HK-2 (cell line): ENCODE data around the gene INO80E.

ENCODE experiments used
- DNase-seq: peaks from one replicate; pipeline ENCODE4 v3.0.0-alpha.2; 2018; ENCODE audit not compliant: unreplicated experiment

The INO80E gene

DNA sequence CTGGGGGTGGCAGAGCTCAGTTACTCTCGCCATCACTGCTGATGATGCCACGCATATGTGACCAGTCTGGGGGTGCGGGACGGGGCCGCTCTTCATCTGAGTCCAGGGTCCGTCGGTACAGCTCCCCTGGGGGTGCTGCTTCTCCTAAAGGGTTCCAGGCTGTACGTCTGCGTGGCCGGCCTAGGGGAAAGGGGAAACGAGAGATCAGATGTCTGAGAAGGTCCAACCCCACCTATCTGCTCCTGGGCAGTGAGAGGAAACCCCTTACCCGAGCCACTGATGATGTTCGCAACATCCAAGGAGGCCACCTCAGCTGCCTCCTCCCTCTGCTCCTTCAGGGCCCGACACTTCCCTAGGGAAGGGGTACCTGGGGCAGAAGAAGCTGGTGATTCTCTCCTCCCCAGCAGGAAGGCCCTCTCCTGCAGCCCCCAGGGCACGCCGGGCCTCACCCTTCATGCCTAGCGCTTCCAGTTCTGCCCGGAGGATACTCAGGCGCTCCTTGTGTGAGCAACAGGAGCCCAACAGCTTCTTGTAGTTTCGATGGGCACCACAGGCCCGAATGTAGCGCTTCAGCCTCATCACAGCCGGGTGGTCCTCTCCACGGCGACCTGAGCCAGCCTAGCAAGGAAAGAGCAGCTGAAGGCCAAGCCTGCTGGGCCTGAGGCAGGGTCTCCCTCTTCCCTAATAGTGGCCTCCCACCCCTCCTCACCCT, 2.7 kb upstream of the INO80E start:
- no peak for DNase-seq

- no peak for DNase-seq
Observed at GRCh38 chr16:29993903-29994599, 2.0 kb upstream of the INO80E start.

DNA sequence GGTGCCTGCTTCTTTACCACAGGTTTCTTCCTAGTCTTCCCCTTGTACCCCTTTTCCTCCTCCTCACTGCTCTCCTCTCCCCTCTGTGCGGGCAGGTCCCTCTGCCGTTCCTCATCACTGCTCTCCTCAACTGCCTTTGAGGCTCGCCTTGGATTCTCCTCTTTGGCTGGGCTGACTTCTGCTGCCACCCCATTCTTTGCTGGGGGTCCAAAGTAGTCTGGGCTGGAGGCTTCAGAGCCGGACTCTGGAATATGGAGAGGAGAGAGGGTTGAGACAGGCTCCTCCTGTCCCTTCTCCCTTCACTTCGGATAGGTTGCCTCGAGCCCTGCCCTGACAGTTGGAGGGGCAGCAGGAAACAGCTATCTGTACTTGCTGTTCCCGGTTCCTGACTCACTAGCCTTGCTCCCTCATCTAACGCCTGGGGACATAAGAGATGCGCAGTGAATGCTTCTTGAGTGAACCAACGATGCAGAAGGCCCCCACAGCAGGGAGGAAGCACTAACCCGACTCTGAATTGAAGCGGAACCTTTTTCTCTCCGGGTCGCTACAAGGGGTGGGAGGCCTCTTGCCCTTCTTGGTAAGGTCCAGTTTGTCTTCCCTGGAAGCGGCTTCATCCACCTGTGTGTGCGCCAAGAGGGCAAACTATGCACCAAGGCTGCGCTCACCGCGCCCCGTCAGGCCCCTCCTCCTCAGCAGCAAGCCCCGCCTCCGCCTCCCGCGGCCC, 1.3 kb upstream of the INO80E start:
- no peak for DNase-seq

GRCh38 chr16:29995324-29995910, 624 bp upstream of the INO80E start, which contains the start of gene HIRIP3:
Gene HIRIP3, minus strand, starts transcription at chr16:29995617. Its CDS starts 12 bp downstream, at chr16:29995605.
- DNase-seq = peak; percentile 78

GRCh38 chr16:29996766-29997250, 767 bp downstream of the INO80E start:
- no peak for DNase-seq

GRCh38 chr16:29999605-30000004, 3.6 kb downstream of the INO80E start:
- DNase-seq = no peak

- DNase-seq = no peak
Observed at GRCh38 chr16:30000735-30001631, 4.9 kb downstream of the INO80E start.

GRCh38 chr16:30002614-30003346, 6.7 kb downstream of the INO80E start:
- no peak for DNase-seq

DNA sequence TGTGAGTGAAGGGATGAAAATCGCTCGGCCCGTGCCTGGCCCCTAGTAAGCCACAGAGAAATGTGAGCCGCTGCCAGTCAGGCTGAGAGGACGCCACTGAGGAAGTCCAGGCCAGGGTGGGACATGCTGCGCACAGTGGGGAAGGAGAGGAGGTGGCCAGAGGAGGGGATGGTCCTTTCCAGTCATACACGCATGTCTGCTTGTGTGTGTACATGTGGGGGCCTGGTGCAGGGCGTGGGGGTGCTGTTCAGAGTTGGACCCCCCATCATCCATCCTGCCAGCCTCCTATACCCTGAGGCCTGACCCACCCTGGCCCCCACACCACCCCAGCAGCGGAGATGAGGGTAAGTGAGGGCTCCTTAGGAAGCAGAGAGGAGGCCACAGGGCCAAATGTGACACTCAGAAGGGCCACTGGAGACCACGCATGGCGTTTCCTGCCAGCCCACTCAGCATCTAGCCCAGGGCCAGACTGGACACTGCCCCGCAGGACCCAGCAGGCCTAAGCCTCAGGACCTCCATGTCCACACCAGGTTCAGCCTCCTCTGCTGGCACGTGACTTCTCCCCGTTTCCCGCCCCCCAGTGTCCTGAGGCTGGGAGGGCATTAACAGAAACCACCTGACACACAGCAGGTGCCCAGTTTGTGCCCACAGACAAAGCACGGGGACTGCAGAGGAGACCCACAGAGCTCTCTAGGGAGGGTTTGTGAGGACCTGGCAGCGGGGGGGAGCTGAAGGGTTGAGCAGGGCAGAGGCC, 7.8 kb downstream of the INO80E start:
- DNase-seq = no peak

DNA sequence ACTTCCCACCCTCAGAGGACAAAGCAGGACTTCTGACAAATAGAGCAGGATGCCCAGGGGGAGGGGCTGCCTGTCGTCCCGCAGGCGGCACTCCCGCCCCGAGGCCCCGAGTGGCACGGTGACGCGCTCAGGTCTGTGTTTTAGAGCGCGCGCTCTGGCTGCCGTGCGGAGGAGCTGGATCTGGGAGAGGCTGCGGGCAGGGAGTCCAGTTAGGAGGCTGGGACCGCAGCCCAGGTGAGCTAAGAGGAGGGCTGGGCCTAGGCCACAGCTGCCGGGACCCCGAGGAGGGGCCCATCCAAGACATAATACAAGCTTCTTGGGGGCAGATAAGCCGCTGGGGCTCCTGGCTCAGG, 8.4 kb downstream of the INO80E start:
- no peak for DNase-seq

DNA sequence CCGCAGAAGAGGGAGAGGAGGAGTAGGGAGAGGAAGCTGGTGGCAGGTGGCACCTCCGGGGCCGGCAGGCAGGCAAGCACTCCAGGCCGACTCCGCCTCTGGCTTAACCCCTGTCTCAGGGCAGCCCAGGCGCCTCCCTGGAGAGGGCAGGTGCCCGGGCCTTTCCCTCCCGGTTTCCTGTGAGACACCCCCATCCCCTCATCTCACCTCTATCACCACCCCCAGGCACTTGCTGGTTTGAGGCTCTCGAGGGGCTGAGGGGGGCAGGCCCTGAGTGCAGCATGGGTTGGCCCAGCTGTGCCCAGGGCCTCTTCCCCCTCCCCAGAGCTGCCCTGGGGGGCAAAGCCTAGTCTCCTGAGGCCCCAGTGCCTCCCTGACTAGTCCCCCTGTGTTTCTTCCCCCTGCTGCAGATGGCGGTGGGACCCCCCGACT, 8.8 kb downstream of the INO80E start:
- no peak for DNase-seq

GRCh38 chr16:30005341-30006094, 9.5 kb downstream of the INO80E start:
- no peak for DNase-seq

DNA sequence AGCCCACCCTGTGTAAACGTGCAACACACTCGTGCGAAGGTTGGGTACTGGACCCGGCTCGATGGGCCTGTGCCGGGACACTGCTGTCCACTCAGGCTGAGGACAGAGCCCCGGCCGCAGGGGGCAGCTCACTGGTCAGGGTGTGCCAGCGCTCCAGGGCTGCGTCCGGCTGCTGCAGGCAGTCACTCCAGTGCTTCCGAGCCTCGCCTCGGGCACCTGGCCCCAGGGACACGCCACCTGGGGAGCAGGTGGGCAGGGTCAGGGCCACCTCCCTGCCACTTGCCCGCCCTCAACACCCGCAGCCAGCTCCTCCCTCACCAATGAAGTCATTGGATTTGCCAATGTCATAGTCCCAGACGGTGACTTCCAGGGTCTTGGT, 10.0 kb downstream of the INO80E start:
- DNase-seq = no peak

DNA sequence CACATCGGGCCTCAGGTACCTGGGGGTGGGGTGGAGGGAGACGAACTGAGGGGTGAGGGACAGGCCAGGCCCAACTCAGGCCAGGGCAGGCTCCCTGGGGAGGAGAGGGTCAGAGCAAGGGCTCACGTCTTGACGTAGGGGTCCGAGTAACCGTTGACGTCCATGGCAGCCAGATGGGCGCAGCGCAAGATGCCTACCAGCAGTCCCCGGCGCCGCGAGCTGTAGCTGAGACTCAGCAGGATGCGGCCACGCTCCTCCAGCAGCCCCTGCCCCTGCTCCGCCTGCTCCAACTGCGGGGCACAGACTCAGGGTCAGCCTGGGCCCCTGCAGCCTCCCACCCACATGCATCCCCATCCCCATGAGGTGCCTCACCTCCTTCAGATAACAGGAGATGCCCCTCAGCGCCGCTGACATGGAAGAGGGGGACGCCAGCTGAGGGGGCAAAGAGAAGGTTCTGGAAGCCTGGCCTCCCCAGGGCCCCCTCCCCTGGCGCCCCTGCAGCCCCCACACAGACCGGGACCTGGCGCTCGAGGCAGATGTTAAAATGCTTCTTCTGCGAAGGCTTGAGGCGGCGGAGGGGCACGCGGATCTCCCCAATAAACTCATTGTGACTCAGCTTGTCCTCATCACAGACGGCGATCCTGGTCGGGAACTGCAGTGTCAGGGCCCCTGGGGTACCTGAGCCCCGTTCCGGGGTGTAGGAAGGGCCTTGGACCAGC, 10.8 kb downstream of the INO80E start:
- no peak for DNase-seq

DNA sequence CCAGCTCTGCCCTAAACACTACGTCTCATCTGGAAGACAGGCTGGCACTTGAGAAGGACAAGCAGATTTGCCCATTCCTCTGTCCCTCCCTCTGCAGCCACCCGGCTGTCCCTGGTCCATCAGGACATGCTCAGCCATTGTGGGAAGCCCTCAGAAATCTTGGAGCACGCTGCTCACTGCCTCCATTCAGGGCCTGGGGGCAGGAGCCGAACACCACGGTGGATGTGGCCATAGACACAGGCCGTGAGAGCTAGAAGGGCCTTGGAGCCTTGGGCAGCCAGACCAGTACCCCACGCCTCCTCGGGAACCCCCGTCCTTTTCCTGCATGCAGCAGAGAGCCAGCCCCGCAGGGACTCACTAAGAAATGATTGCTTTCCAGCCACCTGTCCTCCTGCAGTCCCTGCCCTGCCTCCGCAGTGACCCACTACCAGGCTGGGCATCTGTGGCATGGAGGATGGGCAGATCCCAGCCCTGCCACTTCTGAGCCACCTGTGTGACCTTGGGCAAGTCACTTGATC, 11.4 kb downstream of the INO80E start:
- no peak for DNase-seq

DNA sequence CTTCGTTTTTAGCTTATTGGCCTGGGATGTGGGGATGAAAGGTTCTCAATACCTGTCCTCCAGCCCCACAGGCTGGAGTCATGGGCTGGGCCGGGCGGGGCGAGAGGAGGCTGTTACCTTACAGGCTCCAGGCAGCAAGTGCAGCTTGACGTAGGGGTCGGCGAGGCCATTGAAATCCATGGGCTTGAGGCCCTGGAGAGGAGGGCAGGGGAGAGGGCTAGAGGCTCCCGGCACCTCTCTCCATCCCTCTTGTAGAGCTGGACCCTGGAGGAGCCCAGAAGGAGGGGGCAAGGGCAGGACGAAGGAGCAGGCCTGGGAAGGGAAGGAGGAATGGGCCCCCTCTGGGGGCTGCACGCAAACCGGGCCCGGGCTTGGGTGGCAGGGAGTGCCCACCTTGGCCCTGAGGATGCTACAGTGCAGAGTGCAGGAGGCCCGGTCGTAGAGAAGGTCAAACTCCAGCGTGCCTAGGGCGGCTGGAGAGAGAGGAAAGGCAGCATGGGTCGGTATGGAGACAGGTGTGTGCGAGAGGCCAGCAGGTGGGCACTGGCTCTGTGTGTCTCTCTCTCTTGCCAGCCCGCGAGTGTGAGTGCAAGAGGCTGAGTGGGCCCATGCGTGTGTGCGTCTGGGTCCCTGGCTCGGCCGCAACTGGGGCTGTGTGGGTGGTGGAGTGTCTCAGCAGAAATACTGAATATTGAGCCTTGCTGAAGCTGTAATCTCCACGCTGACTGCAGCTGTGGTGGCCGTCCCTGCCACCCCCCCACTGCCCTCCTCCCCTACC, 13.2 kb downstream of the INO80E start:
- DNase-seq = no peak
